NB4 (cell line): Measurements from ENCODE around the gene TMEM201.

Source experiments
- CTCF ChIP-seq: IDR thresholded peaks from one replicate; pipeline ENCODE4 v1.5.1; 2012; ENCODE audit warnings: low read depth, low read length
- POLR2A ChIP-seq: IDR thresholded peaks from 2 replicates; pipeline ENCODE4 v1.6.1; 2011; ENCODE audit warnings: mild to moderate bottlenecking; ENCODE audit not compliant: insufficient read length; ENCODE audit errors: extremely low read depth

GRCh38 chr1:9653491-9654050 is 64.9 kb downstream of the TMEM201 start:
- TF ChIP-seq CTCF (no peak), POLR2A (no peak)
